ENCODE measurements around the gene ZNF391. TPM values are rescaled to one million over a fixed set of nuclear protein-coding genes. Genes with fewer than 3 reads are reported as not detected.

Gene ZNF391
- total and polyA plus RNA-seq, 2 donors (not counting 1 experiment from before 2014, with no cell fraction given) = 1.3 to 4.4 TPM

DNA sequence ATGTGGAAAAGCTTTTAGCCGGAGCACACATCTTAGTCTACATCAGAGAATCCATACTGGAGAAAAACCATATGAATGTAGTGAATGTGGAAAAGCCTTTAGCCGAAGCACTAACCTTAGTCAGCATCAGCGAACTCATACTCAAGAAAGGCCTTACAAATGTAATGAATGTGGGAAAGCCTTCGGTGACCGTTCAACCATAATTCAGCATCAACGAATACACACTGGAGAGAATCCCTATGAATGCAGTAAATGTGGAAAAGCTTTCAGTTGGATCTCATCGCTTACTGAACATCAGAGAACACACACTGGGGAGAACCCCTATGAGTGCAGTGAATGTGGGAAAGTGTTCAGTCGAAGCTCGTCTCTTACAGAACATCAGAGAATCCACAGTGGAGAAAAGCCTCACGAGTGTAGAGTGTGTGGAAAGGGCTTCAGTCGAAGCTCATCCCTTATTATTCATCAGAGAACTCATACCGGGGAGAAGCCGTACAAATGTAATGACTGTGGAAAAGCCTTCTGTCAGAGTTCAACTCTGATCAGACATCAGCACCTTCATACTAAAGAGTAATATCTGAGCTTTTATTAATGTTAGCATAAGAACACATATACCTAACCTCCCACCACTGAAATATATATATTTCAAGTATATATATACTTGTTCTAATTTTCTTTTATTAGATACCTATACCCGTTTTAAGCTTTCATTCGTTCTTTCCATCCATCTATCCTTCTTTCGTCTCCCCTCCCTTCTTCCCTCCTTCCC lies 12.5 kb downstream of the ZNF391 start:
- peaks cover 11 to 40% (median 14%) of the 10 kb centered on the region in 3 donors for H3K9me3 ChIP-seq (ENCODE audit: control extremely low read depth in 1 of 3, control insufficient read depth in 2 of 3, insufficient read depth in 1 of 3, low read length in 2 of 3)
- no peak overlapping the region for H3K4me3 ChIP-seq (ENCODE audit: control extremely low read depth in 1 of 5, extremely low read depth in 1 of 5, insufficient read depth in 1 of 5, low read depth in 2 of 5, low read length in 4 of 5)
- CTCF ChIA-PET = no interaction called here
- H3K36me3 ChIP-seq (replicated peaks in 1 of 2; ENCODE audit: control extremely low read depth in 1 of 2, control insufficient read depth in 1 of 2, extremely low read depth in 1 of 2, insufficient read depth in 2 of 2, low read length in 1 of 2) = peaks cover 0 to 4% of the 10 kb centered on the region in 2 experiments
- H4K20me1 ChIP-seq (ENCODE audit: control insufficient read depth, insufficient read depth, low read length, poor library complexity, severe bottlenecking) = no peaks in the 10 kb centered on the region
- intact Hi-C loops (cut with micrococcal nuclease) = no loop called here
- POLR2A ChIA-PET = no interaction called here
- H3K79me2 ChIP-seq (ENCODE audit: control insufficient read depth, insufficient read depth, low read length) = no peaks in the 10 kb centered on the region
- Mint-ChIP-seq H3K27ac (no peak overlapping the region), H3K9me3 (ENCODE audit: insufficient read depth) (peaks cover 14% of the 10 kb centered on the region), H3K4me1 (no peaks in the 10 kb centered on the region), H3K27me3 (no peaks in the 10 kb centered on the region), H3K4me3 (no peak overlapping the region)
- no peaks in the 10 kb centered on the region for H3K27me3 ChIP-seq (replicated peaks in 1 of 4; ENCODE audit: control extremely low read depth in 1 of 4, control insufficient read depth in 3 of 4, insufficient read depth in 4 of 4, low read length in 3 of 4)
- no peaks in the 10 kb centered on the region for H3K4me1 ChIP-seq (ENCODE audit: control insufficient read depth in 2 of 2, insufficient read depth in 2 of 2, low read length in 2 of 2)
- DNase-seq (no peak), ATAC-seq (ENCODE audit: low read depth) (no peak)
- H3K4me2 ChIP-seq (replicated peaks; ENCODE audit: low read depth, low read length, poor library complexity, severe bottlenecking) = no peak overlapping the region
- TF ChIP-seq CTCF (IDR thresholded peaks at IDR 0.05) (no peak), EZH2 (IDR thresholded peaks at IDR 0.05; ENCODE audit: borderline replicate concordance, insufficient read depth, low read depth, low read length, poor library complexity, severe bottlenecking) (no peak)
- WGBS (ENCODE audit: insufficient coverage) = 100% methylated on average over 4 of the region's 16 CpGs
- no peak overlapping the region for H2AFZ ChIP-seq (ENCODE audit: insufficient read depth, low read depth, low read length, poor library complexity, severe bottlenecking)
- H3K9ac ChIP-seq (ENCODE audit: low read length) = no peak overlapping the region
- H3K27ac ChIP-seq (ENCODE audit: low read length in 2 of 2) = no peak overlapping the region

DNA sequence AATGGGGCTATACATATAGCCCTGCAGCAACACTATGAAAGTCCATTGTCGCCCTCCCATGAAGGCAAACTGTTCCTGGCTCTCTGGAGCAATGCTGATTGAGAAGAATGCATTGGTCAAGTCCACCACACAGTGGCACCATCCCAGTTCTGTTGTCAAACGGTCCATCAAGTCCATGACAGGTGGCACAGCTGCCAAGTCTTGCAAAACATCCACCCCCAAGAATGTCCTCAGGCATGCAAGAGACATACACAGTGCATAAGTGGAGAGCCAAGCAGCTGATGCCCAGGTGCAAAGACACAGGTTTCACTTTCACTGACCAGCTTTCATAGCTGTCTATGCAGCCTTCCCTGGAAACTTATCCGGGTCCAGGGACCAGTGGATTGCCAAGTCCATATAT lies 17.5 kb downstream of the ZNF391 start:
- H3K4me1 Mint-ChIP-seq = no peaks in the 10 kb centered on the region
- peaks cover 11 to 17% (median 12%) of the 10 kb centered on the region in 3 donors for H3K9me3 ChIP-seq (ENCODE audit: control extremely low read depth in 1 of 3, control insufficient read depth in 2 of 3, insufficient read depth in 1 of 3, low read length in 2 of 3)
- no peak overlapping the region for H3K27ac ChIP-seq (ENCODE audit: low read length in 2 of 2)
- H3K4me2 ChIP-seq (replicated peaks; ENCODE audit: low read depth, low read length, poor library complexity, severe bottlenecking) = no peak overlapping the region
- H3K9me3 Mint-ChIP-seq (ENCODE audit: insufficient read depth) = peaks cover 11% of the 10 kb centered on the region
- POLR2A ChIA-PET = no interaction called here
- TF ChIP-seq EZH2 (IDR thresholded peaks at IDR 0.05; ENCODE audit: borderline replicate concordance, insufficient read depth, low read depth, low read length, poor library complexity, severe bottlenecking) (no peak), CTCF (IDR thresholded peaks at IDR 0.05) (no peak)
- no peaks in the 10 kb centered on the region for H3K36me3 ChIP-seq (replicated peaks in 1 of 2; ENCODE audit: control extremely low read depth in 1 of 2, control insufficient read depth in 1 of 2, extremely low read depth in 1 of 2, insufficient read depth in 2 of 2, low read length in 1 of 2)
- H2AFZ ChIP-seq (ENCODE audit: insufficient read depth, low read depth, low read length, poor library complexity, severe bottlenecking) = no peak overlapping the region
- intact Hi-C loops (cut with micrococcal nuclease) = no loop called here
- no peak for DNase-seq
- no peak for ATAC-seq (ENCODE audit: low read depth)
- CTCF ChIA-PET = no interaction called here
- no peaks in the 10 kb centered on the region for H3K27me3 ChIP-seq (replicated peaks in 1 of 4; ENCODE audit: control extremely low read depth in 1 of 4, control insufficient read depth in 3 of 4, insufficient read depth in 4 of 4, low read length in 3 of 4)
- H3K27me3 Mint-ChIP-seq = no peaks in the 10 kb centered on the region
- H3K4me3 Mint-ChIP-seq = no peak overlapping the region
- WGBS (ENCODE audit: insufficient coverage) = 81% methylated on average over 3 of the region's 3 CpGs
- no peaks in the 10 kb centered on the region for H3K4me1 ChIP-seq (ENCODE audit: control insufficient read depth in 2 of 2, insufficient read depth in 2 of 2, low read length in 2 of 2)
- no peaks in the 10 kb centered on the region for H3K79me2 ChIP-seq (ENCODE audit: control insufficient read depth, insufficient read depth, low read length)
- H4K20me1 ChIP-seq (ENCODE audit: control insufficient read depth, insufficient read depth, low read length, poor library complexity, severe bottlenecking) = no peaks in the 10 kb centered on the region
- H3K4me3 ChIP-seq (ENCODE audit: control extremely low read depth in 1 of 5, extremely low read depth in 1 of 5, insufficient read depth in 1 of 5, low read depth in 2 of 5, low read length in 4 of 5) = no peak overlapping the region
- no peak overlapping the region for H3K9ac ChIP-seq (ENCODE audit: low read length)
- H3K27ac Mint-ChIP-seq = no peak overlapping the region

Data from B cell (primary cell).